ENCODE results near the gene DNER.
"Not testable (repeated sequence)": the region's sequence is repeated elsewhere in the genome, so short reads cannot be mapped to it uniquely, and the experiment has no call there.

Gene DNER

GRCh38 chr2:229392196-229392595, 322.2 kb downstream of the DNER start:
- no peak for DNase-seq (ENCODE audit: low read depth)

- no peak for DNase-seq (ENCODE audit: low read depth)
Observed at GRCh38 chr2:229388731-229389130, 325.6 kb downstream of the DNER start.

- DNase-seq (ENCODE audit: low read depth), result no peak
Observed at GRCh38 chr2:229387866-229388265, 326.5 kb downstream of the DNER start.

GRCh38 chr2:229380101-229380625, 334.2 kb downstream of the DNER start:
- no peak for DNase-seq (ENCODE audit: low read depth)

- DNase-seq (ENCODE audit: low read depth), result no peak
Observed at GRCh38 chr2:229378386-229378785, 336.0 kb downstream of the DNER start.

- DNase-seq (ENCODE audit: low read depth), result no peak
Observed at GRCh38 chr2:229376866-229377265, 337.5 kb downstream of the DNER start.

GRCh38 chr2:229375251-229375650, 339.1 kb downstream of the DNER start:
- DNase-seq (ENCODE audit: low read depth), result no peak

- not testable (repeated sequence) for DNase-seq (ENCODE audit: low read depth)
Observed at GRCh38 chr2:229373311-229373710, 341.0 kb downstream of the DNER start.

GRCh38 chr2:229372207-229372606, 342.1 kb downstream of the DNER start:
- DNase-seq (ENCODE audit: low read depth), result no peak

GRCh38 chr2:229371086-229371485, 343.3 kb downstream of the DNER start:
- no peak for DNase-seq (ENCODE audit: low read depth)

GRCh38 chr2:229370509-229370908, 343.8 kb downstream of the DNER start:
- DNase-seq (ENCODE audit: low read depth), result no peak

GRCh38 chr2:229363185-229363814, 351.1 kb downstream of the DNER start:
- DNase-seq (ENCODE audit: low read depth), result no peak

- no peak for DNase-seq (ENCODE audit: low read depth)
Observed at GRCh38 chr2:229350883-229351282, 363.5 kb downstream of the DNER start.

- no peak for DNase-seq (ENCODE audit: low read depth)
Observed at GRCh38 chr2:229350117-229350805, 364.1 kb downstream of the DNER start.

GRCh38 chr2:229348128-229348527, 366.2 kb downstream of the DNER start:
- no peak for DNase-seq (ENCODE audit: low read depth)

GRCh38 chr2:229346816-229347540, 367.4 kb downstream of the DNER start:
- DNase-seq (ENCODE audit: low read depth), result no peak

GRCh38 chr2:229344955-229345354, 369.4 kb downstream of the DNER start:
- no peak for DNase-seq (ENCODE audit: low read depth)

- peak; percentile 26 for DNase-seq (ENCODE audit: low read depth)
Observed at GRCh38 chr2:229344151-229344551, 370.2 kb downstream of the DNER start.

GRCh38 chr2:229343661-229344060, 370.7 kb downstream of the DNER start:
- DNase-seq (ENCODE audit: low read depth), result no peak

- no peak for DNase-seq (ENCODE audit: low read depth)
Observed at GRCh38 chr2:229342376-229342775, 372.0 kb downstream of the DNER start.

- no peak for DNase-seq (ENCODE audit: low read depth)
Observed at GRCh38 chr2:229340086-229340760, 374.1 kb downstream of the DNER start.

- DNase-seq (ENCODE audit: low read depth), result no peak
Observed at GRCh38 chr2:229339618-229340017, 374.7 kb downstream of the DNER start.
